Muscle layer of duodenum (tissue), 2 donors: ENCODE measurements around the gene FRG2C.
"Not testable (repeated sequence)": the region's sequence is repeated elsewhere in the genome, so short reads cannot be mapped to it uniquely, and the experiment has no call there.

ENCODE experiments used
- H3K27ac ChIP-seq: one replicate; pipeline ENCODE4 v1.7.0; 2013; ENCODE audit warnings: mild to moderate bottlenecking, low read length
- H3K27me3 ChIP-seq: one replicate; pipeline ENCODE4 v1.7.0; 2013; ENCODE audit warnings: low read depth, mild to moderate bottlenecking, control low read depth, low read length
- H3K36me3 ChIP-seq, 2 donors: one replicate each; pipeline ENCODE4 v1.7.0; 2013; ENCODE audit warnings: low read length in 2 of 2, control low read depth in 1 of 2, mild to moderate bottlenecking in 1 of 2; ENCODE audit not compliant: insufficient read depth in 2 of 2, control insufficient read depth in 1 of 2
- H3K4me1 ChIP-seq, 2 donors: one replicate each; pipeline ENCODE4 v1.7.0; 2013; ENCODE audit warnings: low read length in 2 of 2, mild to moderate bottlenecking in 2 of 2, control low read depth in 1 of 2, moderate library complexity in 1 of 2; ENCODE audit not compliant: insufficient read depth in 2 of 2, control insufficient read depth in 1 of 2
- H3K4me3 ChIP-seq, 2 donors: one replicate each; pipeline ENCODE4 v1.7.0; 2013; ENCODE audit warnings: low read length in 2 of 2, low read depth in 1 of 2, mild to moderate bottlenecking in 1 of 2
- H3K9me3 ChIP-seq, 2 donors: one replicate each; pipeline ENCODE4 v1.7.0; 2013; ENCODE audit warnings: low read length in 2 of 2, control low read depth in 1 of 2, mild to moderate bottlenecking in 1 of 2; ENCODE audit not compliant: control insufficient read depth in 1 of 2
- donor health status: healthy.

The FRG2C gene

DNA sequence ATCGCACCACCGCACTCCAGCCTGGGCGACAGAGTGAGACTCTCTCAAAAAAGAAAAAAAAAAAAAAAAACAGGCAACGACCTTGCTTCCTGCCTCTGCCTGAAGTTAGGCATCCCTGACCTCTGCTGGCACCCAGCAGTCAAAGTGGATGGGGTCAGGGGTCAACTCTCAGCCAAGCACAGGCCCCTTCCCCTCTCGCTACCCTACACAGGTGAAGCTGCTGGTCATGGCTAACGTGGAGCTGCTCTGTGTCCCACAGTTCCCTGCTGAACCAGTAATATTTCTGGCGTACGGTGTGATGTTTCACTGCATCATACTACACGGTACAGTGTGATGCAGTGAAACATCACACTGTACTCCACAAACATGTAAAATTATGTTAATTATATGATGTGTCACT is 13.9 kb upstream of the FRG2C start:
- H3K9me3 ChIP-seq, result no peaks in the 10 kb centered on the region
- no peak overlapping the region for H3K27ac ChIP-seq
- H3K36me3 ChIP-seq, result no peaks in the 10 kb centered on the region
- no peaks in the 10 kb centered on the region for H3K27me3 ChIP-seq
- no peak overlapping the region for H3K4me3 ChIP-seq
- peaks cover 0 to under 1% of the 10 kb centered on the region in 2 donors for H3K4me1 ChIP-seq

DNA sequence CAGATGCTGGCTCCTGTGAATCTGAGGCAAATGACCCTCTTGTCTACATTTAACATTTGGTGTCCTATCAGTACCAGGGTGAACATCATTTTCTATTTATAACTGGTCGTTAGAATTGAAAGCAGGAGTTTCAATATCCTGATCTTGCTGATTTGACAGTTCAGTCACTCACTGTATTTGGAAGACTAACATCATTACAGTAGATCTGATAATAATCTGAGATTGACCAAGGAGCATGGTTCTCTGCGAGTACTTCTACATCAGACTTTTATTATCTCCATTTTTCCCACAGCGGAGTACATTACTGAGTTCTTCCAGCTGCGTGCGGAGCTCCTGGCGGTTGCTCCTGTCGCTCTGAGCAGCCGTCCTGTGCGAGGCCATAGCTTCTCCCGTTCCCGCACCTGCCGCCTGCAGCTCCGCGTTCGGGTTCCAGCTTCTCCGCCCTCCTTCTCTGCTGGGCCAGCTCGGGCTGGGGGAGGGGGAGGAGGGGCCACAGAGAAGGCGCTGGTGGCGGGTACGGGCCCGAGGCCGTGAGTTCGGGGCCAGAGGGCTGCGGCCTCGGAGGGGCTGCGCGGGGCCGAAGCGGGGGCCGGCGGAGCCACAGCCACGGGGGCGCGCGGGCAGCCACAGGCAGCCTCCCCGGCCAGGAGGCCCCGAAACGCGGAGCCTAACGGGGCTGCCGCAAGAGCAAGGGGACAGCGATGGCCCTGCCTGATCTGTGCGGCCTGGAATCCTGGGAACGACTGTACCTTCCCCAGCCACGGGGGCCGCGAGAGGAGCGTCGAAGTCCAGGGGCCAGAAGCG is 8.8 kb upstream of the FRG2C start:
- H3K27ac ChIP-seq, H3K9me3 ChIP-seq, H3K36me3 ChIP-seq, H3K4me1 ChIP-seq, H3K27me3 ChIP-seq, H3K4me3 ChIP-seq: not testable (repeated sequence)

DNA sequence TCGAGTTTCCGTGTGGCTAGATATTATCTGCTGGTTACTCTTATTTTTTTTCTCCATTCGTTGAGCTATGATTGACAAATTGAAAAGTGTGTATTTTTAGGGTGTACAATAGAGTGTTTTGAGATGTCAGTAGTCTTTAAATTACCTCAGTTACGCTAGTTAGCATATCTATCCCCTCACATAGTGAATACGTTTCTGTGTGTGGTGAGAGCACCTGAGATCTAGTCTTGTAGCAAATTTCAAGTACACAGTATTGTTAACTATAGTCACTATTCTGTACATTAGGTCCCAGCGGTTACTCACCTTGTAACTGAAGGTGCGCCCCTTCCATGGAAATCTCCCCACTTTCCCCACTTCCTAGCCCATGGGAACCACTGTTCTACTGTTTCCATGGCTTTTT is 8.2 kb upstream of the FRG2C start:
- H3K27ac ChIP-seq, H3K36me3 ChIP-seq, H3K27me3 ChIP-seq, H3K4me3 ChIP-seq, H3K4me1 ChIP-seq, H3K9me3 ChIP-seq: not testable (repeated sequence)

DNA sequence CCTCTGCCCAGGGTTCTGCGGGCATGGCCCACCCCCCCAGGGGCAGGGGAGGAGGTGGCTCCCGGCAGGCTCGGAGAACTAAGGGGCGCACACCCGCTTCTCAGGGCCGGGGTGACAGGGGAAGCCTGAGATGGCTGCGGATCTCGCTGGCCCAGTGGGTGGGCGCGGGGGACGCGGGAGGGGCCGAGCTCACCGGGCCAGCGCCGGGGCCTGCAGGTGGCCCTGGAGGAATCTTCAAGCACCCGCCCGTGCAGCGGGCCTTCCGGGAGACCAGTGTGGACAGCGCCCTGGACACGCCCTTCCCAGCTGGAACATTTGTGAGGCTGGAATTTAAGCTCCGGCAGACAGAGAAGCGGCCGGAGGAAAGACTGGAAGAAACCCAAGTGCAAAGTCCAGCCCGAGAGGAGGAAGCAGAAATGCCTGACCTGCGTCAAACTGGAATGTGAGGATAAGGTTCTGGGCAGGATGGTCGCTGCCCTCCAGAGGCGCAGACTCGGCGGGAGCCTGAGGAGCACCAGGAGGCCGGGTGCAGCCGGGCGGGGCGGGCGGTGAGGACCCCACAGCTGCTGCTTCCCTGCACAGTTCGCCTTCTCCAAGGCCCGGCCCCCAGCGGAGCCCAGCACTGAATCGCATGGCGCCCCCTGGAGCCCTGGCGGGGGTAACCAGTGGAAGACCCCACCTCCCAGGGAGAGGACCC is 5.6 kb upstream of the FRG2C start:
- H3K27ac ChIP-seq, H3K36me3 ChIP-seq, H3K27me3 ChIP-seq, H3K4me1 ChIP-seq, H3K9me3 ChIP-seq: not testable (repeated sequence)
- H3K4me3 ChIP-seq, result peak overlapping the region in 1 of 2 donors; percentile 56

DNA sequence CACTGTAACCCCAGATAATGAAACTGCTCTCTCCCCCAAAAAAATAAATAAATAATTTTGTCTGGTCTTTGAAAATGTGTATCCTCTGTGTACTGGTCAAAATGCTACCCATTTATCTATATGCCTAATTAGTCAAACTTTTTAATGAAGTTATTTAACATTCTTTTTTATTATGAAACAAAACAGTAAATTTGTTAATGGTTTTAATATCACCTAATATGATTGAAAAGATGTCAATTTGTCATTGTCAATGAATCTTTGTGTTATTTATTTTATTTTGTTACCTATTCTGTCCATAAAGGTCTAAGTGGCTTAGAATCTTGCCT is 5.1 kb upstream of the FRG2C start:
- H3K4me1 ChIP-seq, H3K27me3 ChIP-seq, H3K9me3 ChIP-seq, H3K27ac ChIP-seq, H3K36me3 ChIP-seq: not testable (repeated sequence)
- peak overlapping the region in 1 of 2 donors; percentile 56 for H3K4me3 ChIP-seq

DNA sequence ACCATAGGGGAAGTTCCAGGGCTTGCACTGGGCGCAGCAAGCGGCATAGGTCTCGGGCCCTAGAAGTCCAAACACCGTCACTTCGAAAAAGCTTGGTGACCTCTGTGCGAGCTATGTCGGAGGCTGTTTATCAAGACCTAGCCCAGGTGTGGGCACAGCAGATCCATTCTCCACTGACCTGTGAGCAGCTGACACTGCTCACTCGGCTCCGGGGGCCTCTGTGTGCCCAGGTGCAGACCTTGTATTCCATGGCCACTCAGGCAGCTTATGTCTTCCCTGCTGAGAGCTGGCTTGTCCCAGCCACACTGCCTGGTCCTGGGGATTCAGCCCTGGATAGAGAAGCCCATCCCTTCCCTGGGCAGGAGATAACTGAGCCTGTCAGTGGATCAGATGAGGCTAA is 1.5 kb downstream of the FRG2C start:
- Histone ChIP-seq H3K27me3 (peaks cover 17% of the 10 kb centered on the region), H3K4me1 (peaks cover 0 to 12% of the 10 kb centered on the region in 2 donors)
- H3K9me3 ChIP-seq, H3K27ac ChIP-seq, H3K36me3 ChIP-seq, H3K4me3 ChIP-seq: not testable (repeated sequence)

DNA sequence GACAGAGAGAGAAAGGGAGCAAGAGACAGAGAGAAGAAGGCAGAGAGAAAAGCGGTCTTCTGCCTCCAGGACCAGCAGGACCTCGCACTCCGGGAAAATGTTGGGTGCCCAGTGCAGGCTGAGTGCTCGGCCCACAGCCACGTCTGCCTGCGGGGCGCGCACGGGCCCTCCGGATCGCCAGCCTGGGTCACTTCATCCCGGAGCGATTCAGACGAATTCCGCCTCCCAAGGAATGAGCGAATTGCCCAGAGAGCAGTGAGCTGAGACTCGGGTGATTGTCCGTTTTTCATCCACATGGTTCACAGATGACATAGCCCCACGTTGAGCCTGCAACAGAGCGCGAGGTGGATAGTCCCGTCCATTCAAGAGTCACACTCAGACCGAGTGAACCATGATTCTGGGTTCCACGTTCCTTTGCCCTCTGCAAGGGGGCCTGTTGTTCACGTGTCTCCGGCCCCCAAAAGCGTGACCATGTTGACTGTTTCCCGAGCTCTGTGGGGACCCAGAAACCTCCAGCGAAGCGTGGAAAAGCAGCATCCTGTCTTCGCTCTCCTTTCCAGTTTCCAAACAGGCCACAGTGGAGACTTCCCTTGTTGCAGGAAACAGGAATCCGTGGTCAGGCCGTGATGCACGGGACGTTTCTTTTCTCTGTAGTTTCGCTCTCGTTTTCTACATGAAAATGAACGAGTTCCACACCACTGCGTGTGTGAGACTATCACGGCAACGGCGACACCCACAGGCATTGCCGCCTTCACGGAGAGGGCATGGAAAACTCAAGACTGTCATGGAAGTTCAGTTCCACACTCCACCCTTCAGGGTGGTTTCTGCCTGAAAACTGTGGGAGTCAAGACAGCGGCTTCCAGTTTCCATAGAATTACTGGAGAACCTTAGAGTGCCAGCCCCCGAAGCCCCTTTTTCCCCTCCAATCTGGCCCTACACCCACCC is 3.9 kb downstream of the FRG2C start:
- not testable (repeated sequence) for H3K27ac ChIP-seq, H3K9me3 ChIP-seq, H3K36me3 ChIP-seq
- Histone ChIP-seq H3K4me3 (peak overlapping the region in 1 of 2 donors; percentile 27), H3K4me1 (peaks cover 0 to 18% of the 10 kb centered on the region in 2 donors), H3K27me3 (peaks cover 22% of the 10 kb centered on the region)

DNA sequence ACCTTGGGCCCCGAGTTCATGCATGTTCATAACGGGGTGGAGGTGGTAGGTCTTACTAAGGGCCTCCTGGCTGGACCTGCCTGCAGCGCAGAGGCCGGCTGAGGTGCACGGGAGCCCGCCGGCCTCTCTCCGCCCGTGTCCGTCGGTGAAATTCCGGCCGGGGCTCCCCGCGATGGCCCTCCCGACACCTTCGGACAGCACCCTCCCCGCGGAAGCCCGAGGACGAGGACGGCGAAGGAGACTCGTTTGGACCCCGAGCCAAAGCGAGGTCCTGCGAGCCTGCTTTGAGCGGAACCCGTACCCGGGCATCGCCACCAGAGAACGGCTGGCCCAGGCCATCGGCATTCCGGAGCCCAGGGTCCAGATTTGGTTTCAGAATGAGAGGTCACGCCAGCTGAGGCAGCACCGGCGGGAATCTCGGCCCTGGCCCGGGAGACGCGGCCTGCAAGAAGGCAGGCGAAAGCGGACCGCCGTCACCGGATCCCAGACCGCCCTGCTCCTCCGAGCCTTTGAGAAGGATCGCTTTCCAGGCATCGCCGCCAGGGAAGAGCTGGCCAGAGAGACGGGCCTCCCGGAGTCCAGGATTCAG is 4.7 kb downstream of the FRG2C start:
- H3K36me3 ChIP-seq, H3K9me3 ChIP-seq, H3K27ac ChIP-seq: not testable (repeated sequence)
- H3K27me3 ChIP-seq, result peaks cover 22% of the 10 kb centered on the region
- H3K4me1 ChIP-seq, result peaks cover 0 to 18% of the 10 kb centered on the region in 2 donors
- H3K4me3 ChIP-seq, result peak overlapping the region in 1 of 2 donors; percentile 55

DNA sequence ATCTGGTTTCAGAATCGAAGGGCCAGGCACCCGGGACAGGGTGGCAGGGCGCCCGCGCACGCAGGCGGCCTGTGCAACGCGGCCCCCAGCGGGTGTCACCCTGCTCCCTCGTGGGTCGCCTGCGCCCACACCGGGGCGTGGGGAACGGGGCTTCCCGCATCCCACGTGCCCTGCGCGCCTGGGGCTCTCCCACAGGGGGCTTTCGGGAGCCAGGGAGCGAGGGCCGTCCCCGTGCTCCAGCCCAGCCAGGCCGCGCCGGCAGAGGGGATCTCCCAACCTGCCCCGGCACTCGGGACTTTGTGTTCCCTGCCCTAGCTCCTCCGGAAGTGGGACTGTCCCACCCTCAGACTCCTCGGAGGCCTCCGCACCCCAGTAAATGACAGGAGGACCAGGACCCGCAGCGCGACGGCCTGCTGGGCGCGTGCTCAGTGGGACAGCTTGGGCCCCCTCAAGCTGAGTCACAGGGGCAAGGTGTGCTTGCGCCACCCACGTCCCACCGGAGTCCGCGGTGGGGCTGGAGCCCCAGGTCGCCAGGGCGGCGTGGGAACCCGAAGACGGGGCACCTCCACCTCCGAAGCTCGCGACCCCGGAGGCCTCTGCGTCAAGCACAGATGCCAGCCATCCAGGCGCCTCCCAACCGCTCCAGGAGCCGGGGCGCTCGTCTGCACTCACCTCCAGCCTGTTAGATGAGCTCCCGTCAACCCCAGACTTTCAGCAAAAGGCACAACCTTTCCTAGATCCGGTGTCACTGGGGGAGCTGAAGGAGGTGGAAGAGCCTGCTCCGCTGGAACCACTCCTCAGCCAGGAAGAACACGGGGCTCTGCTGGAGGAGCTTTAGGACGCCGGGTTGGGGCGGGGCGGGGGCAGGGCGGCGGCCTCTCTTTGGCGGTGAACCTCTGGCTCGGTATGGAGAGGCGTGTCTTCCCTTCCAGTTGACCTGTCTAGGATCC is 5.5 kb downstream of the FRG2C start:
- H3K27ac ChIP-seq, H3K36me3 ChIP-seq: not testable (repeated sequence)
- Histone ChIP-seq H3K27me3 (peaks cover 22% of the 10 kb centered on the region), H3K4me1 (peaks cover 0 to 18% of the 10 kb centered on the region in 2 donors), H3K4me3 (peak overlapping the region in 1 of 2 donors; percentile 55), H3K9me3 (peaks cover 0 to 14% of the 10 kb centered on the region in 2 donors)
